ENCODE measurements around the gene GOT1.

Gene GOT1

GRCh38 chr10:99430451-99431189 is at the start of gene GOT1:
Gene GOT1 (minus strand): TSS chr10:99430624. CDS start chr10:99430565, 59 bp downstream.
- peak; percentile 97 for DNase-seq

- no peak for DNase-seq
Measured at GRCh38 chr10:99470327-99470726, 39.9 kb upstream of the GOT1 start.

- peak; percentile 25 for DNase-seq
Measured at GRCh38 chr10:99467236-99467999, 37.0 kb upstream of the GOT1 start.

- no peak for DNase-seq
Measured at GRCh38 chr10:99466632-99467223, 36.3 kb upstream of the GOT1 start.

GRCh38 chr10:99461230-99461629 is 30.8 kb upstream of the GOT1 start:
- DNase-seq: no peak

GRCh38 chr10:99460070-99460469 is 29.6 kb upstream of the GOT1 start:
- no peak for DNase-seq

- DNase-seq: no peak
Measured at GRCh38 chr10:99459217-99459616, 28.8 kb upstream of the GOT1 start.

- DNase-seq: no peak
Measured at GRCh38 chr10:99457813-99458212, 27.4 kb upstream of the GOT1 start.

GRCh38 chr10:99456931-99457288 is 26.5 kb upstream of the GOT1 start:
- peak; percentile 2 for DNase-seq

- DNase-seq: no peak
Measured at GRCh38 chr10:99456207-99456930, 25.9 kb upstream of the GOT1 start.

- DNase-seq: no peak
Measured at GRCh38 chr10:99451981-99452380, 21.6 kb upstream of the GOT1 start.

GRCh38 chr10:99451499-99451788 is 21.0 kb upstream of the GOT1 start:
- DNase-seq: no peak

- peak; percentile 82 for DNase-seq
Measured at GRCh38 chr10:99450624-99451498, 20.4 kb upstream of the GOT1 start.

- no peak for DNase-seq
Measured at GRCh38 chr10:99450156-99450555, 19.7 kb upstream of the GOT1 start.

GRCh38 chr10:99449023-99449422 is 18.6 kb upstream of the GOT1 start:
- peak; percentile 75 for DNase-seq

- DNase-seq: no peak
Measured at GRCh38 chr10:99444383-99445045, 14.1 kb upstream of the GOT1 start.

- DNase-seq: peak; percentile 62
Measured at GRCh38 chr10:99443500-99443899, 13.1 kb upstream of the GOT1 start.

- DNase-seq: no peak
Measured at GRCh38 chr10:99442394-99442793, 12.0 kb upstream of the GOT1 start.

- no peak for DNase-seq
Measured at GRCh38 chr10:99438890-99439289, 8.5 kb upstream of the GOT1 start.

- peak; percentile 50 for DNase-seq
Measured at GRCh38 chr10:99435986-99436638, 5.7 kb upstream of the GOT1 start.

- DNase-seq: no peak
Measured at GRCh38 chr10:99433378-99434020, 3.1 kb upstream of the GOT1 start.
